ENCODE measurements around the gene ANKS1A.

The ANKS1A gene

GRCh38 chr6:34917626-34918285 is 28.7 kb downstream of the ANKS1A start:
- no peak for TF ChIP-seq CTCF (IDR thresholded peaks at IDR 0.05; ENCODE audit: low read depth, low read length, poor library complexity, severe bottlenecking)
- TF ChIP-seq EZH2phosphoT487 (IDR thresholded peaks at IDR 0.05; ENCODE audit: borderline replicate concordance, low read length): no peak
- H3K27me3 ChIP-seq (ENCODE audit: control insufficient read depth, low read length): no peaks in the 10 kb centered on the region
- H3F3A ChIP-seq (ENCODE audit: control insufficient read depth, insufficient read depth): no peaks in the 10 kb centered on the region
- no peaks in the 10 kb centered on the region for H4K20me1 ChIP-seq (ENCODE audit: control insufficient read depth, insufficient read depth, low read depth, low read length)
- H3K27ac ChIP-seq (ENCODE audit: low read depth, low read length): no peak overlapping the region
- peaks cover 13% of the 10 kb centered on the region for H3K4me1 ChIP-seq (ENCODE audit: control insufficient read depth, low read length)
- no peaks in the 10 kb centered on the region for H3K9me3 ChIP-seq (ENCODE audit: control insufficient read depth, insufficient read depth, low read length)
- no peaks in the 10 kb centered on the region for H3K9me2 ChIP-seq (replicated peaks; ENCODE audit: control insufficient read depth, low read length)
- H3K79me2 ChIP-seq (ENCODE audit: control insufficient read depth, low read length): no peaks in the 10 kb centered on the region
- no peak overlapping the region for H3K4me3 ChIP-seq (ENCODE audit: low read length)
- H3K4me2 ChIP-seq (ENCODE audit: low read length): no peak overlapping the region
- no peaks in the 10 kb centered on the region for H3K36me3 ChIP-seq (ENCODE audit: control insufficient read depth, low read length)

GRCh38 chr6:34919651-34920050 is 30.6 kb downstream of the ANKS1A start:
- Histone ChIP-seq H3K4me1 (ENCODE audit: control insufficient read depth, low read length) (peaks cover 11% of the 10 kb centered on the region), H3K79me2 (ENCODE audit: control insufficient read depth, low read length) (no peaks in the 10 kb centered on the region), H3K27ac (ENCODE audit: low read depth, low read length) (no peak overlapping the region), H3F3A (ENCODE audit: control insufficient read depth, insufficient read depth) (no peaks in the 10 kb centered on the region), H4K20me1 (ENCODE audit: control insufficient read depth, insufficient read depth, low read depth, low read length) (0 out of 2 replicates have a peak, but pooled peaks cover 4% of the 10 kb centered on the region), H3K9me3 (ENCODE audit: control insufficient read depth, insufficient read depth, low read length) (no peaks in the 10 kb centered on the region), H3K36me3 (ENCODE audit: control insufficient read depth, low read length) (no peaks in the 10 kb centered on the region), H3K4me2 (ENCODE audit: low read length) (no peak overlapping the region), H3K27me3 (ENCODE audit: control insufficient read depth, low read length) (no peaks in the 10 kb centered on the region), H3K9me2 (replicated peaks; ENCODE audit: control insufficient read depth, low read length) (no peaks in the 10 kb centered on the region), H3K4me3 (ENCODE audit: low read length) (no peak overlapping the region)
- TF ChIP-seq CTCF (IDR thresholded peaks at IDR 0.05; ENCODE audit: low read depth, low read length, poor library complexity, severe bottlenecking) (no peak), EZH2phosphoT487 (IDR thresholded peaks at IDR 0.05; ENCODE audit: borderline replicate concordance, low read length) (no peak)

GRCh38 chr6:34920097-34920496 is 31.0 kb downstream of the ANKS1A start:
- Histone ChIP-seq H3K27ac (ENCODE audit: low read depth, low read length) (no peak overlapping the region), H3K4me2 (ENCODE audit: low read length) (no peak overlapping the region), H3F3A (ENCODE audit: control insufficient read depth, insufficient read depth) (no peaks in the 10 kb centered on the region), H3K9me2 (replicated peaks; ENCODE audit: control insufficient read depth, low read length) (no peaks in the 10 kb centered on the region), H3K4me1 (ENCODE audit: control insufficient read depth, low read length) (peaks cover 11% of the 10 kb centered on the region), H3K4me3 (ENCODE audit: low read length) (no peak overlapping the region), H3K9me3 (ENCODE audit: control insufficient read depth, insufficient read depth, low read length) (no peaks in the 10 kb centered on the region), H4K20me1 (ENCODE audit: control insufficient read depth, insufficient read depth, low read depth, low read length) (0 out of 2 replicates have a peak, but pooled peaks cover 4% of the 10 kb centered on the region), H3K79me2 (ENCODE audit: control insufficient read depth, low read length) (no peaks in the 10 kb centered on the region), H3K27me3 (ENCODE audit: control insufficient read depth, low read length) (no peaks in the 10 kb centered on the region), H3K36me3 (ENCODE audit: control insufficient read depth, low read length) (no peaks in the 10 kb centered on the region)
- TF ChIP-seq EZH2phosphoT487 (IDR thresholded peaks at IDR 0.05; ENCODE audit: borderline replicate concordance, low read length): no peak
- TF ChIP-seq CTCF (IDR thresholded peaks at IDR 0.05; ENCODE audit: low read depth, low read length, poor library complexity, severe bottlenecking): no peak
